GM21381 (cell line): ENCODE data around the gene APOO.

Experiments used
- ATAC-seq: cut with Tn5 transposase; IDR thresholded peaks from one replicate; pipeline ENCODE4 v1.9.1; 2021; ENCODE audit warnings: mild to moderate bottlenecking, moderate library complexity; ENCODE audit not compliant: unreplicated experiment

The APOO gene

DNA sequence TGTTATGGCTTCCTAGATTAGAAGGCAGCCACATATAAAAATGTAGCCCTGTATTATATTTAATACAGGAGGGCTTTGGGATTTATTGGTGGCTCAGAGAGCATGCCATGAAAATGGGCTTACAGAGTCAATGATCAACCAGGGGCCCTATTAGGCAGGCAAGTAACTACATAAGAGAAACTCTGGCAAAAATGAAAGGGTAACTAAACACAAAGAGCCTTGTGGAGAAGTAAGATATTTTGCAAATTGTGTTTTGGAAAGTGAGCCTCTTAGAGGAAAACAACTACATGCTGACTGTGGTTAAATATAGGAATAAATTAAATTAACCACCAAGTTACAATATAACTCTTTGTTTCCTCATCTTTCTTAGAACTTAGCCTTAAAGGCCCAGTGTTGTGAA is 119.2 kb downstream of the APOO start:
- no peak for ATAC-seq

DNA sequence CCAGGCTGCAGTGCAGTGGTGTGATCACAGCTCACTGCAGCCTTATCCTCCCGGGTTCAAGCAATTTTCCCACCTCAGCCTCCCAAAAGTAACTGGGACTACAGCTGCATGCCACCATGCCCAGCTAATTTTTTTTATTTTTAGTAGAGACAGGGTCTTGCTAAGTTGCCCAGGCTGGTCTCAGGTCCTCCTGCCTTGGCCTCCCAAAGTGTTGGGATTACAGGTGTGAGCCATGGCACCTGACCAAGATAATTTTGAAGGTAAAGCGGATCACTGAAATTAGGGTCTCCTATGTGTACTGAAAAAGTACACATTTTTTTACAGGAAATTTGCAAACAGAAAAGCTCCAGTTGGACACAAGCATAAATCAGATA is 120.0 kb downstream of the APOO start:
- ATAC-seq = no peak

DNA sequence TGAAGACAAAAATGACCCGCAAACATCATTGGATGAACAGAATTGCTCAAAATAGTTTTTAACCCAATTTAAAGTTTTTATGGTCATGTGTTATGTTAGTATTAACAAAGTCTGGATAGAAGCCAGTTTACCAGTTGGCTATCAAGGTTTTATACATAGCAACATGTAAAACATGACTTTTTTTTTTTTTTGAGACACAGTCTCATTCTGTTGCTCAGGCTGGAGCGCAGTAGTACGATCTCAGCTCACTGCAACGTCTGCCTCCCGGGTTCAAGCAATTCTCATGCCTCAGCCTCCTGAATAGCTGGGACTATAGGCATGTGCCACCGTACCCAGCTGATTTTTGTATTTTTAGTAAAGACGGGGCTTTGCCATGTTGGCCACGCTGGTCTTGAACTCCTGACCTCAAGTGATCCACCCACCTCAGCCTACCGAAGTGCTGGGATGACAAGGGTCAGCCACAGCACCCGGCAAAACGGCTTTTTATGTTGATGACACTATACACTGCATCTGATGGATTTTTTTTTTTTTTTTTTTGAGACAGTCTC is 121.4 kb downstream of the APOO start:
- no peak for ATAC-seq

DNA sequence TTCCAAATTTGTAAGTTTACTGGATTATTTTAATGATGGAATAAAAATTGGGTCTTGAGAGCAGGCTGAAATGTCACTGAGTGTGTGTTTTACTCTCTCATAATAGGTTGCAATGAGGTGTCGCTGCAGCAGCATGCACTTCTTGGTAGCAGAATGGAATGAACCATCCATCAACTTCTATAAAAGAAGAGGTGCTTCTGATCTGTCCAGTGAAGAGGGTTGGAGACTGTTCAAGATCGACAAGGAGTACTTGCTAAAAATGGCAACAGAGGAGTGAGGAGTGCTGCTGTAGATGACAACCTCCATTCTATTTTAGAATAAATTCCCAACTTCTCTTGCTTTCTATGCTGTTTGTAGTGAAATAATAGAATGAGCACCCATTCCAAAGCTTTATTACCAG is 122.2 kb downstream of the APOO start:
- no peak for ATAC-seq

DNA sequence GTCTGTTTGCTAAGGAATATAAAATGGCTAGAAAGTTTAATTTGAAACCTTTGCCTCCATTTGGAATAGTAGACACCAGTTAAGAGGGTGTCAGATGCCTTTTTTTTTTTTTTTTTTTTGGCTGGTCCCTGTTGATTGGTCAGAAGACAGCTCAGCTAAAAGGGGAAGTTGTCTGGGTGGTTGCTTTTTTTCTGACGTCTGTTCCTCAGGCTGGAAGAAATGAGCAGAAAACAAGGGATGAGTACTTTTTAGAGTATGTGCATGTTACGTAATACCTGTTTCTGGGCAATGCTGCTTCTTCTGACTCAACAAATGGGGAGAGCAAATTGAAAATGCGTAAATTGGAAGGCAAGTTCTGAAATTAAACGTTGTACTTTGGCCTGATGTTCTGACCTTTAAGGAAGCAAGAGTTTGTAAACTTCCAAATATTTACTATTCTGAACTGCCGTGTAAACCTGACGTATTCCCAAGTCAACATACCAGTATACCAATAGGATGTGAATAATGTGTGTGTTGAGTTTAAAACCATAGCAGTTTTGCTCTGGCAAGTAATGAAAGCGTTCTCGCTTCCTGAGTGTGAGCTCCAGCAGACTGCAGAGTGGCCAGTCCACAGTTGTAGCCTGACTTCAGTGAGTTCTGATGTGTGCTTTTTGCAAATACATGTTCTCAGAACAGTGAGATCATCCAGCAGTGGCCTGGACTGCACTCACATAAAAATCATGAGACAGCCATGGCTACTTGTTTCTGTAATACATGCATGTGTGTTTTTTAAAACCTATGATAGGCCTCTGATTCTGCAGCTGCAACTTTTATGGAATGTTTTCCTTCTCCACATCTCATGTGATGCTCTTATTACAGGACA is 123.0 kb downstream of the APOO start:
- ATAC-seq = no peak

DNA sequence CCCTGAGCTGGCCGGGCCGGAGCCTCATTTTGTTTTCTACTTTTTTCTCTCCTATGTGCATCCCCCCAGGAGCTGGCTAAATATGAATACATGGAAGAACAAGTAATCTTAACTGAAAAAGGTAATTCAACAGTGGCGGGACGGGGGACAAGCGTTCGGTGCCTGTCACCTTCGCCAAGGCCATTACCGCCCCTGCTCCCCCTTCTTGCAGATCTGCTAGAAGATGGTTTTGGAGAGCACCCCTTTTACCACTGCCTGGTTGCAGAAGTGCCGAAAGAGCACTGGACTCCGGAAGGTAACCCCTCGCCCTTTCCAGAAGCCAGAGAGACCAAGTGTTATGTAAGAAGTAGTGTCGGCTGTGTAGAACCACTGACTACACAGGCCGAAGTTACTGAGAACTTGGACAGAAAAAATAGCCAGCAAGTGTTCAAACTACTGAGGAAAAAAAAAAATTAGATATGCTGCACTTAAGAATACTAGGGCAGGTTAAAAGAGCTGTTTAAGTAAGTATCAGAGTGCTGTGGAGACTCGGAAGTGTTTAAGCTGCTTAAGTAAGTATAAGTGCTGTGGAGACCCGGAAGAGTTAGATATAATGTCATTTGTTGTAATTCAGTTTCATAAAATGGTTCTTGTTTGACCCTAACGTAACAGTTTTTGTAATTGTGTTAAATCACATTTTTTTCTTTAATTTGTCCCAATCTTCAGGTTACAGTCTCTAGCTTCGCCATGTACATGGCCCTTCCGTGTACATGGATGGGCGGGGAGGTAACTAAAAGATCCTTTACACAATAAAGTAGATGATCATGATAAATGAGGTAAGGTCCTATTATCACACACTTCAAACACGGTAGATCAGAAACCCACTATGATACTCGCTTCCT is 123.9 kb downstream of the APOO start:
- no peak for ATAC-seq
